Adipocyte (in vitro differentiated cells): ENCODE results near the gene HBG1.
A peak's percentile ranks its signal among the peaks of the same experiment; 100 is the strongest.
"Not testable (repeated sequence)": the region's sequence is repeated elsewhere in the genome, so short reads cannot be mapped to it uniquely, and the experiment has no call there.

ENCODE experiments used
- DNase-seq: peaks from one replicate; pipeline ENCODE4 v3.0.0-alpha.2; 2015; ENCODE audit warnings: low read depth
- H3K27me3 ChIP-seq: replicated peaks from 2 replicates; pipeline ENCODE4 v1.7.0; 2013; ENCODE audit warnings: mild to moderate bottlenecking, low read length, moderate library complexity; ENCODE audit not compliant: control insufficient read depth, insufficient read depth
- H3K36me3 ChIP-seq: 2 replicates; pipeline ENCODE4 v1.7.0; 2013; ENCODE audit warnings: low read length, mild to moderate bottlenecking, moderate library complexity; ENCODE audit not compliant: control insufficient read depth, insufficient read depth, severe bottlenecking
- H3K4me1 ChIP-seq: 2 replicates; pipeline ENCODE4 v1.7.0; 2013; ENCODE audit warnings: mild to moderate bottlenecking, low read length, moderate library complexity; ENCODE audit not compliant: control insufficient read depth, insufficient read depth
- H3K4me3 ChIP-seq: 2 replicates; pipeline ENCODE4 v1.7.0; 2013; ENCODE audit warnings: mild to moderate bottlenecking, low read length, moderate library complexity
- H3K9ac ChIP-seq: 2 replicates; pipeline ENCODE4 v1.7.0; 2013; ENCODE audit warnings: mild to moderate bottlenecking, low read length, moderate library complexity
- H3K9me3 ChIP-seq: 2 replicates; pipeline ENCODE4 v1.7.0; 2013; ENCODE audit warnings: mild to moderate bottlenecking, low read length, moderate library complexity; ENCODE audit not compliant: control insufficient read depth

Gene HBG1

DNA sequence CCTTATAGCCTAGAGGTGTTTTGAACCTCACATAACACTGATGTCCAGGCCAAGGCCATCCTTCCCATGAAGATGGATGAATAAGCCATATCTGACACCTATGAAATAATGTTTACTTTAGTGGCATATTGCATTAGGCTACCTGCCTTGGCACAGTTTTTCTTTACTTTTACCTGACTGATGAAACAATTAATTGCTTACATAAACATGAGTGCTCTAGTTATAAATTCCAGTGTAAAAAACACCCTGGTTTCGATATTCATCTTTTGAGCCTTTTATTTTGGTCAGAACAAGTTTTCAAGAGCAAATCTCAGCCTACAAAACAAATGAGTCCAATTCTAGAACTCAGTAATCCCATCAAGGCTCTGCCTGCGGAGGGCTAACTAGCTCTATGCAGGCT, 27.0 kb upstream of the HBG1 start:
- Histone ChIP-seq H3K27me3 (no peaks in the 10 kb centered on the region), H3K36me3 (no peaks in the 10 kb centered on the region), H3K4me1 (peaks cover 5% of the 10 kb centered on the region), H3K9ac (no peak overlapping the region), H3K4me3 (no peak overlapping the region), H3K9me3 (no peaks in the 10 kb centered on the region)
- DNase-seq, result no peak

DNA sequence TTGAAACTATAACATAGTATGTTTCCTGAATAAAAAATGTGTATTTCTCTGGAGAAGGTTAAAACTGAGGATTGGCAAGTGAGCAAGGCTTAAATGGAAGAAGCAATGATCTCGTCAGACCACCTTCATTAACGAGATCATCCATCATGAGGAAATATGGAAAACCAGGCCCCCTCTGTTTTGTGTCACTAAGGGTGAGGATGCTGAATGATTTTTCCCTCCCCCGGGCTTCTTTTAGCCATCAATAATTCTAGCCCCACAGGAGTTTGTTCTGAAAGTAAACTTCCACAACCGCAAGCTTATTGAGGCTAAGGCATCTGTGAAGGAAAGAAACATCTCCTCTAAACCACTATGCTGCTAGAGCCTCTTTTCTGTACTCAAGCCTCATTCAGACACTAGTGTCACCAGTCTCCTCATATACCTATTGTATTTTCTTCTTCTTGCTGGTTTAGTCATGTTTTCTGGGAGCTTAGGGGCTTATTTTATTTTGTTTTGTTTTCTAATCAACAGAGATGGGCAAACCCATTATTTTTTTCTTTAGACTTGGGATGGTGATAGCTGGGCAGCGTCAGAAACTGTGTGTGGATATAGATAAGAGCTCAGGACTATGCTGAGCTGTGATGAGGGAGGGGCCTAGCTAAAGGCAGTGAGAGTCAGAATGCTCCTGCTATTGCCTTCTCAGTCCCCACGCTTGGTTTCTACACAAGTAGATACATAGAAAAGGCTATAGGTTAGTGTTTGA, 25.9 kb upstream of the HBG1 start:
- DNase-seq, result no peak
- no peak overlapping the region for H3K9ac ChIP-seq
- H3K27me3 ChIP-seq, result no peaks in the 10 kb centered on the region
- H3K36me3 ChIP-seq, result no peaks in the 10 kb centered on the region
- H3K4me3 ChIP-seq, result no peak overlapping the region
- H3K9me3 ChIP-seq, result no peaks in the 10 kb centered on the region
- no peaks in the 10 kb centered on the region for H3K4me1 ChIP-seq

DNA sequence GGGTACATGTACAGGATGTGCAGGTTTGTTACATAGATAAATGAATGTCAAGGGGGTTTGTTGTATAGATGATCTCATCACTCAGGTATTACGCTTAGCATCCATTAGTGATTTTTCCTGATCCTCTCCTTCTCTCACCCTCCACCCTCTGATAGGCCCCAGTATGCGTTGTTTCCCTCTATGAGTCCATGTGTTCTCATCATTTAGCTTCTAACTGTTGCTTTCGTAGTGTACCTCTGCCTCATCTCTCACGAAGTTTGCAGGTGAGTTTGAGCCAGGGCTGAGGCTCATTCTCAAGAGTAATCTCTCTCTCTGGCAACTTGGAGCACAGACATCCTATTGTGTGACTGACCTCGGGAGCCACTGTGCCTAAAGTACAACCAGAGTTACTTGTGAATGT, 24.7 kb upstream of the HBG1 start:
- DNase-seq, result no peak
- Histone ChIP-seq H3K4me1 (no peaks in the 10 kb centered on the region), H3K36me3 (no peaks in the 10 kb centered on the region), H3K9me3 (no peaks in the 10 kb centered on the region), H3K27me3 (no peaks in the 10 kb centered on the region), H3K9ac (no peak overlapping the region), H3K4me3 (no peak overlapping the region)

DNA sequence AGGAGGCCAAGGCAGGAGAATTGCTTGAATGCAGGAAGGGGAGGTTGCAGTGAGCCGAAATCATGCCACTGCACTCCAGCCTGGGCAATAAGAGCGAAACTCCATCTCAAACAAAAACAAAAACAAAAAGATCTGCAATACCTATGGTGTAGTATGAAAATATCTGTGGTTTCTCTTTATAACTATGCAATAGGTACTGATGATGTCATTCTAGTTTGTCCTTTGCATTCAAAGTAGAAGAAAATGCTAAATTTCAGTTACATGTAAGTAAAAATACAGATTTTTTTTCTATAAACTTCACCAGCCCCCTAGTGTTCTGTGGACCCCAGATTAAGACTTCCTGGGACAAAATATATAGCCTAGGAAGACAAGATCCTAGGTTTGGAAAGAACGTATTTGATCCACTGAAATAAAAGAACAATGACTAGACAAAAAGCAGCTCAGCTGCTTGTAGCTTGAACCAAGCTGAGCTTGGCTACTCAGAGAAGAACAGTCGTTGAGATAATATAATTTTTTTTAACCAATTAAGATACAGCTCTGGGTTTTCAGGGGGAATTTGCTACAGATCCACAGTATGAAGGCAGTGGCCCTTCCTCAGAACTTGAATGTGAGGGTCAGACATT, 22.8 kb upstream of the HBG1 start:
- H3K27me3 ChIP-seq, result no peaks in the 10 kb centered on the region
- no peaks in the 10 kb centered on the region for H3K4me1 ChIP-seq
- no peak for DNase-seq
- no peaks in the 10 kb centered on the region for H3K9me3 ChIP-seq
- H3K4me3 ChIP-seq, result no peak overlapping the region
- no peak overlapping the region for H3K9ac ChIP-seq
- no peaks in the 10 kb centered on the region for H3K36me3 ChIP-seq

DNA sequence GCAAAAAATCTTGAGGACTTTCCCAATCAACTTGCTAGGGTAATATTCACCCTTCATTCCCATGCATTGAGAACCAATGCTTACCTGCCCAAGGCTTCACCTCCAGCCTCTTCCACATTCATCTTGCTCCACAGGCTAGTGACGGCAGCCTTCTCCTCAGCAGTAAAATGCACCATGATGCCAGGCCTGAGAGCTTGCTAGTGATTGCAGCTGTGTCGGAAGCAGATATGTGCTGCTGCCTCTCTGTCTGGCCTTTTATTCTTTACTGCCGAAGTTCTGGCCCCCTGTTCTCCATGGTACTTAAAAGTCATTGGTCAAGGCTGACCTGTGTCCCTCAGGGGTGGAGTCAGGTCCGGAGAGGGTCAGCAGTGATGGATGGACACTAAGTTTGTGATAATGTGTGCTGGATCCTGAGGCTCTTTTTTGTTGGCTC, 20.1 kb upstream of the HBG1 start, which contains the start of gene HBE1:
Gene HBE1 (minus strand): TSS at position 231 of the 433 bp plus-strand sequence. CDS start 55 bp downstream, at position 176.
- no peak for DNase-seq
- no peaks in the 10 kb centered on the region for H3K4me1 ChIP-seq
- no peak within 1 kb of the TSS for H3K9ac ChIP-seq
- no peaks in the 10 kb centered on the region for H3K9me3 ChIP-seq
- H3K36me3 ChIP-seq, result no peaks in the 10 kb centered on the region
- no peak within 1 kb of the TSS for H3K4me3 ChIP-seq
- H3K27me3 ChIP-seq, result no peaks in the 10 kb centered on the region

DNA sequence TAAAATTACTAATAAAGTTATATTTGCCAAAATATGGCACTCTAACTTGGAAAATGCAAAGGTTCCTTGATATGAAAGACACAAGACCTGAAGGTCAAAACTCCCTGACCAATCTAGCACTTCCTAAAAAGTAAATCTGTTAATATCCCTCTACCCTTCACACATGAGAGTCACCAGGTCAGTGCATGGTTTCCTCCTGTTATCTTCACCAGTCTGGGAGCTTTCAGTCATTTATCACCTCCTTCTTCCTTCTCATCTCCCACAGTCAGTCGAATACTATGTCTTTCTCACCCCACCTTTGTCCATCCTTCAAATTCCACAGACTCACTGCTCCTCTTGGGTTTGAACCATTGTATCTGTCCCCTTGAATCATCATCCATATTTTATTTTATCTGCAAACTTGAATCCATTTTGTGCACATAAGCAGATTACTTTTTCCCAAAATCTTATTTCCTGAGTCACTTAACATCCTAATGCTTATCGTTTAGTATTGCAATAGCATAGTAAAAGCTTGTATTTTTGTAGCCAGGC, 17.4 kb upstream of the HBG1 start:
- Histone ChIP-seq H3K4me3 (no peak overlapping the region), H3K4me1 (no peaks in the 10 kb centered on the region), H3K36me3 (no peaks in the 10 kb centered on the region), H3K9me3 (no peaks in the 10 kb centered on the region), H3K27me3 (no peaks in the 10 kb centered on the region), H3K9ac (no peak overlapping the region)
- DNase-seq, result no peak

DNA sequence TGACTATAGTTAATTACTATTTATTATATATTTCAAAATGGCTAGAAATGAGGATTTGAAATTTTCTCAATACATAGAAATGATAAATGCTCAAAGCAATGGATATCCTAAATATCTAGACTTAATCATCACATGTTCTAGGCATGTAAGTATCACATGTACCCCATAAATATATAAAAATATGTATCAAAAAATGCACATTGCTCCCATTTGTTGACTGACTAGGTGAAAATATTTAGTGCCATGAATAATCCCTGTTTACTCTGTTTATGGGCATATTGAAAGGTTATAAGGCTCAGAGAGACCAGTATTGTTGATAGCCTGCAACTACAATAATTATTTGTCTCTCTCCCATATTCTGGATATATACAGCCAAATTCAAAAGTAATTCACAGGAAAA, 17.0 kb upstream of the HBG1 start:
- no peak for DNase-seq
- Histone ChIP-seq H3K9me3 (no peaks in the 10 kb centered on the region), H3K36me3 (no peaks in the 10 kb centered on the region), H3K9ac (no peak overlapping the region), H3K4me3 (no peak overlapping the region), H3K4me1 (no peaks in the 10 kb centered on the region), H3K27me3 (no peaks in the 10 kb centered on the region)

DNA sequence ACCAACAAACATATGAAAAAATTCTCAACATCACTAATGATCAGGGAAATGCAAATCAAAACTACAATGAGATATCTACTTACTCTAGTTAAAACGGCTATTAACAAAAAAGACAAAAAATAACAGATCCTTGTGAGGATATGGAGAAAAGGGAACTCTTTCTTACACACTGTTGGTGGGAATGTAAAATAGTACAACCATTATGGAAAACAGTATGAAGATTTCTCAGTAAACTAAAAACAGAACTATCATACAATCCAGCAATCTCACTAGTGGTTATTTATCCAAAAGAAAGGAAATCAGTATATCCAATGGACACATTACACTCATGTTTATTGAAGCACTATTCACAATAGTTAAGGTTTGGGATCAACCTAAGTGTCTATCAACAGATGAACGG, 16.2 kb upstream of the HBG1 start:
- Histone ChIP-seq H3K9ac (no peak overlapping the region), H3K36me3 (no peaks in the 10 kb centered on the region), H3K4me1 (no peaks in the 10 kb centered on the region), H3K27me3 (no peaks in the 10 kb centered on the region), H3K4me3 (no peak overlapping the region), H3K9me3 (no peaks in the 10 kb centered on the region)
- no peak for DNase-seq

DNA sequence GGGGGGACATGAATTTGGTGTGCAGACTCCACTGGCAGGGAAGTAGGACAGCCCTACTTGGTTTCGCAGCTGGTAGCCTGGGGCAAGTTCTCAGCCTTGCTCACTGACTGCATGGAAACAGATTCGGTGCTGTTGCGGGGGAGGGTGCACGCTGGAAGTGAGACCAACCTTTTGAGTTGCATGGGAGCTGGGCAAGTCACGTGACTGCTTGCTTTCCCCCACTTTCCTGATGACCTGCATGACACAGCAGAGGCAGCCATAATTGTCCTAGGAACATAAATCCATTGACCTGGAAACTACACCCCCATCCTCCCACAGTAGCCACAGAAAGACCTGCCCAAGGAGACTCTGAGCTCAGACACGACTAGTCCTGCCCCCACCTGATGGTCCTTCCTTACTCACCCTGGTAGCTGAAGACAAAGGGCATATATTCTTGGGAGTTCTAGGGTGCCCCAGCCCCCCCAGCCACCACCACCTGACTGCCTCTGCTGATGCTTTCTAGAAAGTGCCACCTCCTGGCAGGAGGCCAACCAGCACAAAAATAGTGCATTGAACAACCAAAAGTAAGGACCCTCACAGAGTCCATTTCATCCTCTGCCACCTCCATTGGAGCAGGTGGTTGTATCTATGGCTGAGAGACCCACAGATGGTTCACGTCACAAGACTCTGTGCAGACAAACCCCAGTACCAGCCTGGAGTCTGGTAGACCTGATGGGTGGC, 9.0 kb upstream of the HBG1 start:
- Histone ChIP-seq H3K4me1 (peaks cover 8% of the 10 kb centered on the region), H3K4me3 (no peak overlapping the region), H3K9ac (no peak overlapping the region), H3K36me3 (no peaks in the 10 kb centered on the region), H3K27me3 (no peaks in the 10 kb centered on the region), H3K9me3 (peaks cover 3% of the 10 kb centered on the region)
- no peak for DNase-seq

DNA sequence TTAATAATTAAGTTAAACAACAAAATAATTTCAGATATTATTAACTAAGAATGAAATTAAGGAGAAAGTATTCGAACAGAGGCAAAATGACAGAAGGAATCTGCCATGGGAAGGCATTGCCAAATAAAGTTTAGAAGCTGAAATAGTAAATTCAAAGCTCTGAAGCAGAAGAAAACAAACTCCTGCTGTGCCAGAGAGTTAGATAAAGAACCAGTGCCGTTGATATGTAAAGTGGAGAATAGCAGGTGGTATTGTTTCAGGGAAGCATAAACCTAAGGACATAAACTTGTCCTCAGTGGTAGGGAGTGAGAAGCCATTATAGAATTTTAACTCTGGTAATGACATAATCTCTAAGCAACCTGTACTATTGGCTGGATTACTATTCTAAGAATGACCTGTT, 7.6 kb upstream of the HBG1 start:
- H3K4me1 ChIP-seq, result peaks cover 8% of the 10 kb centered on the region
- H3K27me3 ChIP-seq, result peaks cover 8% of the 10 kb centered on the region
- DNase-seq, result no peak
- no peaks in the 10 kb centered on the region for H3K36me3 ChIP-seq
- no peak overlapping the region for H3K9ac ChIP-seq
- H3K9me3 ChIP-seq, result peaks cover 3% of the 10 kb centered on the region
- H3K4me3 ChIP-seq, result no peak overlapping the region

DNA sequence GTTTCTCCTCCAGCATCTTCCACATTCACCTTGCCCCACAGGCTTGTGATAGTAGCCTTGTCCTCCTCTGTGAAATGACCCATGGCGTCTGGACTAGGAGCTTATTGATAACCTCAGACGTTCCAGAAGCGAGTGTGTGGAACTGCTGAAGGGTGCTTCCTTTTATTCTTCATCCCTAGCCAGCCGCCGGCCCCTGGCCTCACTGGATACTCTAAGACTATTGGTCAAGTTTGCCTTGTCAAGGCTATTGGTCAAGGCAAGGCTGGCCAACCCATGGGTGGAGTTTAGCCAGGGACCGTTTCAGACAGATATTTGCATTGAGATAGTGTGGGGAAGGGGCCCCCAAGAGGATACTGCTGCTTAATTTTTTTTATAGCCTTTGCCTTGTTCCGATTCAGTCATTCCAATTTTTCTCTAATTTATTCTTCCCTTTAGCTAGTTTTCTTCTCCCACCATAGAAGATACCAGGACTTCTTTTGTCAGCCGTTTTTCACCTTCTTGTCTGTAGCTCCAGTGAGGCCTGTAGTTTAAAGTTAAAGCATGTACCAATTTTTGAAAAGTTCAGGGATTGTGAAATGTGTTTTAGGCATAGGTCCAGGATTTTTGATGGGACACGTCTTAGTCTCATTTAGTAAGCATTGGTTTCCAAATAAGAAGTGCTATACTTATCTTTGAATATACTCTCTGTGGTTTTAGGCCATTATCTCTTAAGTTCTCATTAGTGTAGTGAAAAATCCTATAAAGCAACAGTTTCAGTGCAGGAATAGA, 5.2 kb upstream of the HBG1 start, which contains the start of gene HBG2:
Gene HBG2 (minus strand): TSS at position 136 of the 768 bp plus-strand sequence. CDS start 53 bp downstream, at position 83.
- not testable (repeated sequence) for H3K4me3 ChIP-seq, H3K4me1 ChIP-seq, H3K36me3 ChIP-seq, H3K9ac ChIP-seq, H3K9me3 ChIP-seq
- peaks cover 13% of the 10 kb centered on the region for H3K27me3 ChIP-seq
- peak; percentile 69 for DNase-seq
